OCI-LY1 (cell line): ENCODE measurements around the gene GDA.

Experiments
- CTCF ChIP-seq: fragments of 200-600 bp; sonication (generic), shearing (Covaris generic); IDR thresholded peaks from 2 replicates; pipeline ENCODE4 v1.5.1; 2017; ENCODE audit warnings: mild to moderate bottlenecking, antibody characterized with exemption, low read length, moderate library complexity, mixed read lengths
- EZH2 ChIP-seq: fragments of 200-600 bp; sonication (generic), shearing (Covaris generic); IDR thresholded peaks from 2 replicates; pipeline ENCODE4 v1.8.0; 2017; ENCODE audit warnings: borderline replicate concordance, mixed run types, mild to moderate bottlenecking, antibody characterized with exemption, low read length, moderate library complexity, mixed read lengths

- TF ChIP-seq EZH2 = no peak
- TF ChIP-seq CTCF = no peak
Measured at GRCh38 chr9:72168075-72168474, 18.8 kb downstream of the GDA start.
